GM12801 (cell line): ENCODE measurements around the gene GNL2.

Experiments
- CTCF ChIP-seq: IDR thresholded peaks from one replicate; pipeline ENCODE4 v1.5.1; 2011; ENCODE audit warnings: control low read depth; ENCODE audit not compliant: insufficient read length; ENCODE audit errors: extremely low read depth

GNL2 gene

GRCh38 chr1:37633040-37633937, 37.6 kb upstream of the GNL2 start:
- no peak for TF ChIP-seq CTCF

- TF ChIP-seq CTCF: no peak
These were observed 35.3 kb upstream of the GNL2 start for GRCh38 chr1:37631036-37631435.

GRCh38 chr1:37630426-37631028, 34.8 kb upstream of the GNL2 start:
- TF ChIP-seq CTCF: no peak

- TF ChIP-seq CTCF: no peak
These were observed 34.1 kb upstream of the GNL2 start for GRCh38 chr1:37629726-37630425.

- TF ChIP-seq CTCF: no peak
These were observed 33.3 kb upstream of the GNL2 start for GRCh38 chr1:37629008-37629407.

GRCh38 chr1:37628026-37628556, 32.4 kb upstream of the GNL2 start:
- TF ChIP-seq CTCF: no peak

GRCh38 chr1:37622131-37622530, 26.4 kb upstream of the GNL2 start:
- no peak for TF ChIP-seq CTCF
